Kidney tubule cell (primary cell): ENCODE results near the gene PLIN4.

Source experiments
- DNase-seq: peaks from one replicate; pipeline ENCODE4 v3.0.0-alpha.2; 2018; ENCODE audit warnings: low spot score

Gene PLIN4

GRCh38 chr19:4506449-4507149, 11.7 kb downstream of the PLIN4 start:
- peak; percentile 56 for DNase-seq

DNA sequence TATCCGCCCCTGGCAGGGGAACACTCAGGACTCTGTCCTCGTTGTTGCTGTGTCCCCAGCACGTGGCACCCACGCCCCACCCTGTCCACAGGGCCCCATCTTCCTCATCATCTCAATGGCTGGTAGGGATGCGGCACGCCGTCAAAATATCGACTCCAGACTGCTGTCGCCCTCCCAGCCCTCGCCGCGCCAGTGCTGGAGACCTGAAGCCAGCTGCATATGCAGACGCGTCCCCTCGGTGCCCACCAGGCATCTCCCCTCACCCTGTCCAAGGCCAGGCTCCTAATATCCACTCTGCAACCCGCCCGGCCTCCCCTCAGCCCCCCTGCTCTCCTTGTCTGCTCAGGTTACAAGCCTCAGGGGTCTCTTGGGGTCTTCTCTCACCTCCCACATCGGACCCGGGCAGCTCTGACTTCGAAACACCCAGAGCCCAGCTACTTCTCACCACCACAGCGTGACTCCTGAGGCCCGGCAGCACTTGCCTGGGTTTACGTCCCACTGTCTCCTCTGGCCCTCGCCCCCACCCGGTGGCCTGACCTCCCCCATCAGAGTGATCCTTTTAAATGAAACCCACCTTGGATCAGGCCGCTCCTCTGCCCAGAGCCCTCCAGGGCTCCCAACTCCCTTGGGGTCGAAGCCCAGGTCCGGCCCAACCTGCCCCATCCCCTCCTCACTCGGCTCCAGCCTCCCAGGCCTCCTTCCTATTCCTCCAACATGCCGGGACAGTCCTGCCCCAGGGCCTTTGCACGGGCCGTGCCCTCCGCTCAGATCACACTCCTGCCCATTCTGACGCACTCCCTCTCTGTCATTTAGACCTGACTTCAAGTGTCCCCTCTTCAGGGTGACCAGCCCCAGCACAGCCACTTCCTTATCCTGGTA, 12.5 kb downstream of the PLIN4 start:
- no peak for DNase-seq

GRCh38 chr19:4504891-4505569, 13.3 kb downstream of the PLIN4 start:
- DNase-seq = no peak

DNA sequence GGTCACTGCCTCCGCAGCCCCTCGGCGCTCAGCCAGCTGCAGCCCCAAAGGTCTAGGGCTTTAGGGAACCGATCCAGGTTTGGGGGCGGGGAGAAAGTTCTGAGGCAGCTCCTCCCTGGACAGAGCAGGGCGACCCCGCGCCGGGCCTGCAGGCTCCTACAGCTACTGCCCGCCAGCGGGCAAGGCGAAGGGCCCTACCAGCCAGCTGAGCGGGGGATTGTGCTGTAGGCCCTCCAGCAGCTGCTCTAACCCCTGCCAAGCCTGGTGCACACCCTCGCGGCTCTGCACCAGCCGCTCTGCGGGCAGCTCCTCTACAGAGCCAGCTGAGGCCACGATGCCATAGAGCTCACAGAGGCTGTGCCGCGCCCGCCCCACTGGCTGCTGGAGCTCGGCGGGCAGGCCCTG, 14.0 kb downstream of the PLIN4 start:
- no peak for DNase-seq

- no peak for DNase-seq
These were observed 14.5 kb downstream of the PLIN4 start for GRCh38 chr19:4503825-4504170.

- DNase-seq = no peak
These were observed 15.0 kb downstream of the PLIN4 start for GRCh38 chr19:4503132-4503824.

DNA sequence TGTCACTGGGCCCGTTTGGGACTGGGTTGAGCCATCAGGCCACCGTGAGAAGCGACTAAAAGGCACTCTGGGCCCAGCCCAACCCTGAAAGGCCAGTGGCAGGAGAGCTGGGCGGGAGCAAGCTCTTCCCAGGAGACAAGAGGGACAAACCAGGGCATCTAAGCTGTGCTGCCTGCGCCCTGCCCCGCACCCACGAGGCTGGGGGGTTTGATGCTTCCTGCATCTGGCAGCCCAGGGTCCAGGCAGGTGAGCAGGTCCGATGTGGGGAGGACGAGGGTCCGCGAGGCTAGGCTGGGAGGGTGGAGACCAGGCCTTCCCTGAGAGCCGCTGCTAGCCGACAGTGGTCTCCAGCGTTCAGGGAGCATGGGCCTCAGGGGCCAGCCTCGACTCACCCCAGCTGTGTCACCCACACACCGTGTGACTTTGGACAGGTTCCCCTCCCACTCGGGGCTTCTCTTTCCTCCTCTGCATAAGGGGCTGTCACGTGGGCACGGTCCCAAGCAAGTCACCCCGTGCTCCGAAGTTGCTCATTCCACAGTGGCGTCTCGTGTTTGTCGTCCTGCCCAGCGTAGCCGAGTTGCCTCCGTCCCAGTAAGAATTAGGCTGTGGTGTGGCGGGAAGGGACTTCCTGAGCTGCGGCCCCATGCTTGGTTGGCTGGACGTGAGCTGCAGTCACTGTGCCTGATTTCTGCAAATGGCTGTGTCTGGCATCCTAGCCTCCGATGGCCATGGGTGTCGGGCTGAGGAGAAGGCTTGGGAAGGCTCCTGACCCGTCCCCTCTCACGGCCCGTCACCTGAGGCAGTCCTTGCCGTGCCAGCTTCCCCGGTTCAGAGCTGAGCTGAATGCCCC, 15.8 kb downstream of the PLIN4 start:
- no peak for DNase-seq

- DNase-seq = no peak
These were observed 16.6 kb downstream of the PLIN4 start for GRCh38 chr19:4501691-4502090.

DNA sequence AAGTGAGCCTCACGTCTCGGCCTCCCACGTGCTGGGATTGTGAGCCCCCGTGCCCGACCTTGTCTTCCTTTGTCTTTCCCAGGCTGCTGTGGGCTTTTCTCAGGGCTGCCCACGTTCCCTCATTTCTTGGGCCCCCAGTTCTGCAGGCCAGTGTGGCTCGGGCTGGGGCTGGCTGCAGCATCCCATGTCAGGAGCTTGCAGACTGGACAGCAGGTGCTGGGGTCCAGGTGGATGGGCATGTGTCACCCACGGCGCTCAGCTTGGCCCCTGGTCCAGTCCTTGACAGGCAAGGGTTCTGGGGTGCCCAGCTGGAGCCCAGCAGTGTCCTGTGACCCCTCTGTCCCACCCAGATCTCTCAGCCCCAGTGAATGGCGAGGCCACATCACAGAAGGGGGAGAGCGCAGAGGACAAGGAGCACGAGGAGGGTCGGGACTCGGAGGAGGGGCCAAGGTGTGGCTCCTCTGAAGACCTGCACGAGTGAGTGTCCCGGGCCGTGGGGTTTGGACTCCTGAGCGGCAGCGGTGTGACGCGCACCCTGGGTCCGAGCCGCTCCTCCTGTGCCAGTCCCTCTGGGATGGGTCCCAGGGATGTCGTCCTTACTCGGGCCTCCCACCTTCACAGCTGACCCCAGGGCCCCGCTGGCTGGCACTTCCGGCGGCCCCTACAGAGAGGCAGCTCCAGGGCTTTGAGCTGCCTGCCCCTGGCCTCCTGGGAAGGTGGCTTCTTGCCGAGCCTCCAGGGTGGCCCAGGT, 17.3 kb downstream of the PLIN4 start:
- no peak for DNase-seq

DNA sequence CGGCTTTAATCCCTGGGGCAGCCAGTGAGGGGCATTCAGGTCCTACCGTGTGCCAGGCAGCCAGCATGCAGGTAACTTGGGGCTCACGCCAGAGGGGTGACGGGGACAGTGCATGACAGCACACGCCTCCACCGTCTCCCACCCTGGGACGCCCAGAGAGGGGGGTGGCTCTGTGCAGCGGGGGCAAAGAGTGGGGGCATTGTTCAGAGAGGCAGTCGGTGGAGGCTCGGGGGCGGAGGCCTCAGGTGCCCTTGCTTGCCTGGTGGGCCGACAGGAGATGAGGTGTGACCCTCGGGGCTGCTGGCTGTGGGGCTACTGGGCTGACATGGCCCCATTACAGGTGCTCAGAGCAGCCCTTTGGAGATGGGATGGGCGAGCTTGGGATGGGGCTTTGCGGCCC, 18.4 kb downstream of the PLIN4 start:
- DNase-seq = no peak

DNA sequence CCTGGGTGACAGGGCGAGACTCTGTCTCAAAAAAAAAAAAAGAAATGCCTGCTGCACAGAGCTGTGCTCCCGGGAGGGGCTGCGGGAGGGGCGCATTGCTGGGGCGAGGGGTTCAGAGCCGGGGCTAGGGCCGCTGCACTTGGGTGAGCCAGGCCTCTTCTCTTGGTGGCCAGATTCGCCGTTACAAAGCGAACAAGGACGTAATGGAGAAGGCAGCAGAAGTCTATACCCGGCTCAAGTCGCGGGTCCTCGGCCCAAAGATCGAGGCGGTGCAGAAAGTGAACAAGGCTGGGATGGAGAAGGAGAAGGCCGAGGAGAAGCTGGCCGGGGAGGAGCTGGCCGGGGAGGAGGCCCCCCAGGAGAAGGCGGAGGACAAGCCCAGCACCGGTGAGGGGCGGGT, 19.0 kb downstream of the PLIN4 start:
- no peak for DNase-seq

DNA sequence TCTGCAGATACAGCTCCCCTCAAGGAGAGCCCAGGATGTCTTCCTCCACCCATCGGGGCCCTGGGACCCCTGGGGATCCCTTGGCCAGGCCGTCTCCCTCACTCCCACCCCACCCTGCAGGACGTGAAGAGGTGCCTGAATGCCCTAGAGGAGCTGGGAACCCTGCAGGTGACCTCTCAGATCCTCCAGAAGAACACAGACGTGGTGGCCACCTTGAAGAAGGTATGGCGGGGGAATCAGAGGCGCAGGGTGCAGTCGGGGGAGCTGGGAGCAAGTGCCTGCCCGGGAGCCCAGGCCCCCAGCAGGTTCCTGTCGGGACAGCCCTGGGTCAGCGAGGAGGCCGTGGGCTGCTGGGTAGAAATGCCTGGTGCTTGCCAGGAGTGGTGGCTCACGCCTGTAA, 19.6 kb downstream of the PLIN4 start:
- no peak for DNase-seq

DNA sequence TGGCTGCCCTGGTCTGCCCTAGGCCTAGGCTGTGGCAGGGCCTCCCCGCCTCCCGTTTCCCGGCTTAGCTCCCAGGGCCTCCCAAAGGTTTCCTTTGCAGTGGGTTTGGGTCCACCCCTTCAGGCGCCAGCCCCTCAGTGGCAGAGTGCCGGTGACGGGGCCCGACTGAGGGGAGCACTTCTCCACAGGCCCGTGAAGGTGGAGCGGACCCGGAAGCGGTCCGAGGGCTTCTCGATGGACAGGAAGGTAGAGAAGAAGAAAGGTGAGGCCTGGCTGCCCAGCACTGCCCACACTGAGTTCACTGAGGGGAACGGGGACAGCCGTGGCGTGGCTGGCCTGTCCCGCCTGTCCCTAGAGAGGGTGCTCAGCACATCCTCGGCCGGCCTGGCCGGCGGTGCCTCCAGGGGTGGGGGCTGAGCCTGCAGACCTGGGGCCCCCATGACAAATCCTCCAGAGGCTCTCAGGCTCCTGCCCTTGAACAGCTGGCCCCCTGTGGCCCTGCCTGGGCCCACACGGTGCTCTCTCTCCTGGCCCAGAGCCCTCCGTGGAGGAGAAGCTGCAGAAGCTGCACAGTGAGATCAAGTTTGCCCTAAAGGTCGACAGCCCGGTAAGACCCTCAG, 20.4 kb downstream of the PLIN4 start:
- DNase-seq = no peak

DNA sequence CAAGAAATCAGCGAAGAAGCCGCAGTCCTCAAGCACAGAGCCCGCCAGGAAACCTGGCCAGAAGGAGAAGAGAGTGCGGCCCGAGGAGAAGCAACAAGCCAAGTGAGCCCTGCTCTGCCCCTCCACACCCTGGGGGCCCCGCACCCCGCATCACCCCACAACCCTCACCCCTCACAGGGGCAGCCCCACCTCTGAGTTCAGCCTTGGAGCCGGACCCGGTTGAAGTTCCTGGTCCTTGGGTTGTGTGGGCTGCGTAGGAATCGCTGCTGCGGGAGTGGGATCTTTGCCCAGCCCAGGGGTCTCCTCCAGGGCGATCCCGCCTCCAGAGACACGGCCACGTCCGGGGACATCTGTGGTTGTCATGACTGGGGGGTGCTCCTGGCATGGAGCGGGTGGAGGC, 22.0 kb downstream of the PLIN4 start:
- DNase-seq = no peak

- no peak for DNase-seq
These were observed 22.8 kb downstream of the PLIN4 start for GRCh38 chr19:4495471-4495870.

DNA sequence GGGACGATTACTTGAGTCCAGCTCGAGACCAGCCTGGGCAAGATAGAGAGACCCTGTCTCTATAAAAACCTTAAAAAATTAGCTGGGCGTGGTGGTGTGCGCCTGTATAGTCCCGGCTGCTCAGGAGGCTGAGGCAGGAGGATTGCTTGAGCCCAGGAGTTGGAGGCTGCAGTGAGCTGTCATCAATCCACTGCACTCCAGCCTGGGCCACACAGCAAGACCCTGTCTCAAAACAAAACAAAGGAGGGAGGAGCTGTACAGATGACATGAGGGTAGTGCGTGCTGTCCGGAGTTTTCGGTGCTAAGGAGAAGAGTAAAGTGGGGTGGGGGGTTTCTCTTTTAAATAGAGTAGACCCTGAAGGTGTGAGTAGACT, 23.6 kb downstream of the PLIN4 start:
- no peak for DNase-seq

GRCh38 chr19:4493929-4494690, 24.2 kb downstream of the PLIN4 start:
- no peak for DNase-seq

- no peak for DNase-seq
These were observed 25.0 kb downstream of the PLIN4 start for GRCh38 chr19:4493104-4493928.
